ENCODE results near the gene KIF25. TPM values are rescaled to one million over a fixed set of nuclear protein-coding genes. Genes with fewer than 3 reads are reported as not detected.

KIF25 gene
- total and polyA plus RNA-seq, 4 experiments from 2014 or later: not detected

GRCh38 chr6:168034537-168034936 lies 37.1 kb downstream of the KIF25 start:
- ChIA-PET CTCF (ENCODE audit: partially characterized antibody) (no interaction called here), POLR2A (ENCODE audit: partially characterized antibody) (no interaction called here)
- peak overlapping the region in 4 of 8 donors; percentile 20 to 80 (median 67) for H3K4me3 Mint-ChIP-seq
- H3K27ac Mint-ChIP-seq: no peak overlapping the region
- Histone ChIP-seq H3K9me3 (ENCODE audit: control insufficient read depth in 1 of 2, low read length in 2 of 2) (no peaks in the 10 kb centered on the region), H3K27me3 (ENCODE audit: insufficient read depth, low read length) (peaks cover 4% of the 10 kb centered on the region), H3K27ac (ENCODE audit: low read depth, low read length) (no peak overlapping the region), H3K36me3 (ENCODE audit: insufficient read depth, low read length) (no peaks in the 10 kb centered on the region), H3K4me1 (ENCODE audit: insufficient read depth, low read length) (no peaks in the 10 kb centered on the region), H3K4me3 (ENCODE audit: low read length in 2 of 2) (no peak overlapping the region)
- no peaks in the 10 kb centered on the region for H3K36me3 Mint-ChIP-seq
- intact Hi-C loops (cut with micrococcal nuclease): no loop called here
- H3K27me3 Mint-ChIP-seq: peaks cover 20 to 25% of the 10 kb centered on the region in 2 donors
- peaks cover 0 to 14% (median 2%) of the 10 kb centered on the region in 4 donors for H3K4me1 Mint-ChIP-seq
- peaks cover 0 to 27% (median 15%) of the 10 kb centered on the region in 8 donors for H3K9me3 Mint-ChIP-seq
- DNase-seq: no peak

GRCh38 chr6:168035098-168035660 lies 37.7 kb downstream of the KIF25 start:
- DNase-seq: no peak
- Histone ChIP-seq H3K36me3 (ENCODE audit: insufficient read depth, low read length) (no peaks in the 10 kb centered on the region), H3K27ac (ENCODE audit: low read depth, low read length) (no peak overlapping the region), H3K4me1 (ENCODE audit: insufficient read depth, low read length) (no peaks in the 10 kb centered on the region), H3K4me3 (ENCODE audit: low read length in 2 of 2) (peak overlapping the region in 1 of 2 donors; percentile 7), H3K9me3 (ENCODE audit: control insufficient read depth in 1 of 2, low read length in 2 of 2) (no peaks in the 10 kb centered on the region), H3K27me3 (ENCODE audit: insufficient read depth, low read length) (peaks cover 4% of the 10 kb centered on the region)
- Mint-ChIP-seq H3K27ac (no peak overlapping the region), H3K27me3 (peaks cover 20 to 25% of the 10 kb centered on the region in 2 donors), H3K4me3 (peak overlapping the region; percentile 5 to 83 (median 74)), H3K9me3 (peaks cover 0 to 33% (median 20%) of the 10 kb centered on the region in 8 donors), H3K4me1 (peaks cover 0 to 14% (median 2%) of the 10 kb centered on the region in 4 donors), H3K36me3 (no peaks in the 10 kb centered on the region)
- ChIA-PET CTCF (ENCODE audit: partially characterized antibody) (no interaction called here), POLR2A (ENCODE audit: partially characterized antibody) (no interaction called here)
- intact Hi-C loops (cut with micrococcal nuclease): no loop called here

- H3K27ac Mint-ChIP-seq: peak overlapping the region in 2 of 7 donors; percentile 22 to 23
- peak in 1 of 5 donors; percentile 4 for DNase-seq
- Histone ChIP-seq H3K27me3 (ENCODE audit: insufficient read depth, low read length) (peaks cover 4% of the 10 kb centered on the region), H3K36me3 (ENCODE audit: insufficient read depth, low read length) (no peaks in the 10 kb centered on the region), H3K4me1 (ENCODE audit: insufficient read depth, low read length) (no peaks in the 10 kb centered on the region), H3K27ac (ENCODE audit: low read depth, low read length) (no peak overlapping the region), H3K4me3 (ENCODE audit: low read length in 2 of 2) (peak overlapping the region in 1 of 2 donors; percentile 7), H3K9me3 (ENCODE audit: control insufficient read depth in 1 of 2, low read length in 2 of 2) (no peaks in the 10 kb centered on the region)
- peaks cover 0 to 14% (median 2%) of the 10 kb centered on the region in 4 donors for H3K4me1 Mint-ChIP-seq
- peaks cover 0 to 38% (median 25%) of the 10 kb centered on the region in 8 donors for H3K9me3 Mint-ChIP-seq
- intact Hi-C loops (cut with micrococcal nuclease): no loop called here
- no peaks in the 10 kb centered on the region for H3K36me3 Mint-ChIP-seq
- ChIA-PET CTCF (ENCODE audit: partially characterized antibody) (no interaction called here), POLR2A (ENCODE audit: partially characterized antibody) (no interaction called here)
- peak overlapping the region; percentile 32 to 83 (median 68) for H3K4me3 Mint-ChIP-seq
- H3K27me3 Mint-ChIP-seq: peaks cover 20 to 23% of the 10 kb centered on the region in 2 donors
Measured at GRCh38 chr6:168035661-168036545, 38.4 kb downstream of the KIF25 start.

GRCh38 chr6:168037242-168037641 lies 39.8 kb downstream of the KIF25 start:
- ChIA-PET POLR2A (ENCODE audit: partially characterized antibody) (no interaction called here), CTCF (ENCODE audit: partially characterized antibody) (no interaction called here)
- DNase-seq: no peak
- H3K9me3 Mint-ChIP-seq: peaks cover 0 to 41% (median 29%) of the 10 kb centered on the region in 8 donors
- H3K27ac ChIP-seq (ENCODE audit: low read depth, low read length): no peak overlapping the region
- no peaks in the 10 kb centered on the region for H3K36me3 ChIP-seq (ENCODE audit: insufficient read depth, low read length)
- intact Hi-C loops (cut with micrococcal nuclease): no loop called here
- H3K27me3 ChIP-seq (ENCODE audit: insufficient read depth, low read length): peaks cover 4% of the 10 kb centered on the region
- H3K36me3 Mint-ChIP-seq: no peaks in the 10 kb centered on the region
- peaks cover 13 to 19% of the 10 kb centered on the region in 2 donors for H3K27me3 Mint-ChIP-seq
- no peaks in the 10 kb centered on the region for H3K9me3 ChIP-seq (ENCODE audit: control insufficient read depth in 1 of 2, low read length in 2 of 2)
- H3K4me1 Mint-ChIP-seq: peaks cover 0 to 14% (median 2%) of the 10 kb centered on the region in 4 donors
- no peak overlapping the region for H3K4me3 Mint-ChIP-seq
- H3K4me1 ChIP-seq (ENCODE audit: insufficient read depth, low read length): no peaks in the 10 kb centered on the region
- H3K27ac Mint-ChIP-seq: no peak overlapping the region
- H3K4me3 ChIP-seq (ENCODE audit: low read length in 2 of 2): no peak overlapping the region

GRCh38 chr6:168037856-168038255 lies 40.4 kb downstream of the KIF25 start:
- no peak for DNase-seq
- Mint-ChIP-seq H3K9me3 (peaks cover 0 to 46% (median 29%) of the 10 kb centered on the region in 8 donors), H3K4me1 (peaks cover 0 to 14% (median 2%) of the 10 kb centered on the region in 4 donors), H3K4me3 (no peak overlapping the region), H3K27me3 (peaks cover 13 to 19% of the 10 kb centered on the region in 2 donors), H3K27ac (no peak overlapping the region), H3K36me3 (no peaks in the 10 kb centered on the region)
- ChIA-PET POLR2A (ENCODE audit: partially characterized antibody) (no interaction called here), CTCF (ENCODE audit: partially characterized antibody) (no interaction called here)
- Histone ChIP-seq H3K36me3 (ENCODE audit: insufficient read depth, low read length) (no peaks in the 10 kb centered on the region), H3K27ac (ENCODE audit: low read depth, low read length) (no peak overlapping the region), H3K4me1 (ENCODE audit: insufficient read depth, low read length) (no peaks in the 10 kb centered on the region), H3K4me3 (ENCODE audit: low read length in 2 of 2) (no peak overlapping the region), H3K9me3 (ENCODE audit: control insufficient read depth in 1 of 2, low read length in 2 of 2) (no peaks in the 10 kb centered on the region), H3K27me3 (ENCODE audit: insufficient read depth, low read length) (peaks cover 4% of the 10 kb centered on the region)
- intact Hi-C loops (cut with micrococcal nuclease): no loop called here

GRCh38 chr6:168038576-168039140 lies 41.2 kb downstream of the KIF25 start:
- Histone ChIP-seq H3K36me3 (ENCODE audit: insufficient read depth, low read length) (no peaks in the 10 kb centered on the region), H3K4me1 (ENCODE audit: insufficient read depth, low read length) (no peaks in the 10 kb centered on the region), H3K27ac (ENCODE audit: low read depth, low read length) (no peak overlapping the region), H3K4me3 (ENCODE audit: low read length in 2 of 2) (no peak overlapping the region), H3K9me3 (ENCODE audit: control insufficient read depth in 1 of 2, low read length in 2 of 2) (no peaks in the 10 kb centered on the region), H3K27me3 (ENCODE audit: insufficient read depth, low read length) (peaks cover 4% of the 10 kb centered on the region)
- peaks cover 11 to 19% of the 10 kb centered on the region in 2 donors for H3K27me3 Mint-ChIP-seq
- no peak overlapping the region for H3K4me3 Mint-ChIP-seq
- peaks cover 0 to 14% (median 2%) of the 10 kb centered on the region in 4 donors for H3K4me1 Mint-ChIP-seq
- no peak for DNase-seq
- POLR2A ChIA-PET (ENCODE audit: partially characterized antibody): no interaction called here
- H3K36me3 Mint-ChIP-seq: no peaks in the 10 kb centered on the region
- intact Hi-C loops (cut with micrococcal nuclease): no loop called here
- H3K9me3 Mint-ChIP-seq: peaks cover 0 to 46% (median 29%) of the 10 kb centered on the region in 8 donors
- CTCF ChIA-PET (ENCODE audit: partially characterized antibody): no interaction called here
- H3K27ac Mint-ChIP-seq: no peak overlapping the region

GRCh38 chr6:168039301-168039700 lies 41.8 kb downstream of the KIF25 start:
- H3K4me3 Mint-ChIP-seq: no peak overlapping the region
- no peaks in the 10 kb centered on the region for H3K9me3 ChIP-seq (ENCODE audit: control insufficient read depth in 1 of 2, low read length in 2 of 2)
- H3K36me3 Mint-ChIP-seq: no peaks in the 10 kb centered on the region
- H3K36me3 ChIP-seq (ENCODE audit: insufficient read depth, low read length): no peaks in the 10 kb centered on the region
- peaks cover 0 to 14% (median 2%) of the 10 kb centered on the region in 4 donors for H3K4me1 Mint-ChIP-seq
- H3K27ac Mint-ChIP-seq: no peak overlapping the region
- DNase-seq: no peak
- H3K9me3 Mint-ChIP-seq: peaks cover 0 to 46% (median 29%) of the 10 kb centered on the region in 8 donors
- intact Hi-C loops (cut with micrococcal nuclease): no loop called here
- H3K27ac ChIP-seq (ENCODE audit: low read depth, low read length): no peak overlapping the region
- no peak overlapping the region for H3K4me3 ChIP-seq (ENCODE audit: low read length in 2 of 2)
- no peaks in the 10 kb centered on the region for H3K4me1 ChIP-seq (ENCODE audit: insufficient read depth, low read length)
- ChIA-PET CTCF (ENCODE audit: partially characterized antibody) (no interaction called here), POLR2A (ENCODE audit: partially characterized antibody) (no interaction called here)
- peaks cover 8 to 19% of the 10 kb centered on the region in 2 donors for H3K27me3 Mint-ChIP-seq
- H3K27me3 ChIP-seq (ENCODE audit: insufficient read depth, low read length): peaks cover 4% of the 10 kb centered on the region
